Measurements from ENCODE around the gene FAM20C.
"Not testable (repeated sequence)": the region's sequence is repeated elsewhere in the genome, so short reads cannot be mapped to it uniquely, and the experiment has no call there.

Gene FAM20C

GRCh38 chr7:294440-295154 is 102.2 kb downstream of the FAM20C start:
- H3K4me1 ChIP-seq (ENCODE audit: low read depth, poor library complexity, severe bottlenecking): no peaks in the 10 kb centered on the region
- no peaks in the 10 kb centered on the region for H3K79me2 ChIP-seq (ENCODE audit: insufficient read depth, low read depth)
- H3K9ac ChIP-seq: no peak overlapping the region
- H3K27me3 ChIP-seq (ENCODE audit: insufficient read depth, low read depth): peaks cover 43% of the 10 kb centered on the region
- no peak overlapping the region for H3K27ac ChIP-seq
- TF ChIP-seq CTCF (conservative IDR thresholded peaks at IDR 0.05; ENCODE audit: low read depth, low read length): no peak
- H4K20me1 ChIP-seq (ENCODE audit: insufficient read depth): no peaks in the 10 kb centered on the region
- no peak overlapping the region for H3K4me2 ChIP-seq
- no peak overlapping the region for H3K4me3 ChIP-seq (IDR thresholded peaks at IDR 0.05; ENCODE audit: insufficient read depth, low read depth, low read length)
- H2AFZ ChIP-seq (ENCODE audit: low read depth): no peak overlapping the region
- no peaks in the 10 kb centered on the region for H3K36me3 ChIP-seq (ENCODE audit: insufficient read depth)

GRCh38 chr7:295155-296154 is 103.1 kb downstream of the FAM20C start:
- TF ChIP-seq CTCF (conservative IDR thresholded peaks at IDR 0.05; ENCODE audit: low read depth, low read length): no peak
- H3K4me1 ChIP-seq (ENCODE audit: low read depth, poor library complexity, severe bottlenecking): no peaks in the 10 kb centered on the region
- H3K4me2 ChIP-seq: no peak overlapping the region
- H2AFZ ChIP-seq (ENCODE audit: low read depth): no peak overlapping the region
- no peak overlapping the region for H3K27ac ChIP-seq
- H3K27me3 ChIP-seq (ENCODE audit: insufficient read depth, low read depth): peaks cover 44% of the 10 kb centered on the region
- H4K20me1 ChIP-seq (ENCODE audit: insufficient read depth): no peaks in the 10 kb centered on the region
- no peak overlapping the region for H3K9ac ChIP-seq
- no peak overlapping the region for H3K4me3 ChIP-seq (IDR thresholded peaks at IDR 0.05; ENCODE audit: insufficient read depth, low read depth, low read length)
- no peaks in the 10 kb centered on the region for H3K79me2 ChIP-seq (ENCODE audit: insufficient read depth, low read depth)
- no peaks in the 10 kb centered on the region for H3K36me3 ChIP-seq (ENCODE audit: insufficient read depth)

- Histone ChIP-seq H3K79me2 (ENCODE audit: insufficient read depth, low read depth) (no peaks in the 10 kb centered on the region), H3K4me2 (no peak overlapping the region), H3K27ac (no peak overlapping the region), H3K4me3 (IDR thresholded peaks at IDR 0.05; ENCODE audit: insufficient read depth, low read depth, low read length) (no peak overlapping the region), H2AFZ (ENCODE audit: low read depth) (no peak overlapping the region), H3K4me1 (ENCODE audit: low read depth, poor library complexity, severe bottlenecking) (no peaks in the 10 kb centered on the region), H3K9ac (no peak overlapping the region), H3K27me3 (ENCODE audit: insufficient read depth, low read depth) (peaks cover 43% of the 10 kb centered on the region), H3K36me3 (ENCODE audit: insufficient read depth) (no peaks in the 10 kb centered on the region), H4K20me1 (ENCODE audit: insufficient read depth) (no peaks in the 10 kb centered on the region)
- TF ChIP-seq CTCF (conservative IDR thresholded peaks at IDR 0.05; ENCODE audit: low read depth, low read length): no peak
Measured at GRCh38 chr7:296373-296945, 104.1 kb downstream of the FAM20C start.

GRCh38 chr7:297141-297540 is 104.8 kb downstream of the FAM20C start:
- H3K4me1 ChIP-seq (ENCODE audit: low read depth, poor library complexity, severe bottlenecking); H3K36me3 ChIP-seq (ENCODE audit: insufficient read depth); H3K4me2 ChIP-seq; H3K9ac ChIP-seq; H4K20me1 ChIP-seq (ENCODE audit: insufficient read depth); H3K27ac ChIP-seq; H3K4me3 ChIP-seq (IDR thresholded peaks at IDR 0.05; ENCODE audit: insufficient read depth, low read depth, low read length); H3K79me2 ChIP-seq (ENCODE audit: insufficient read depth, low read depth); H2AFZ ChIP-seq (ENCODE audit: low read depth): not testable (repeated sequence)
- peaks cover 37% of the 10 kb centered on the region for H3K27me3 ChIP-seq (ENCODE audit: insufficient read depth, low read depth)

Measured in KMS-11 (cell line).